Stimulated activated CD4-positive, alpha-beta T cell treated with anti-CD3 and anti-CD28 coated beads, Interleukin-2, amount 100 ng/mL, for 24 hours (primary cell): ENCODE results near the gene RHEBL1.

Source experiments
- DNase-seq, 2 donors: peaks; one replicate each; pipeline ENCODE4 v3.0.0-alpha.2; 2020

RHEBL1 gene, protein sequence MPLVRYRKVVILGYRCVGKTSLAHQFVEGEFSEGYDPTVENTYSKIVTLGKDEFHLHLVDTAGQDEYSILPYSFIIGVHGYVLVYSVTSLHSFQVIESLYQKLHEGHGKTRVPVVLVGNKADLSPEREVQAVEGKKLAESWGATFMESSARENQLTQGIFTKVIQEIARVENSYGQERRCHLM

DNA sequence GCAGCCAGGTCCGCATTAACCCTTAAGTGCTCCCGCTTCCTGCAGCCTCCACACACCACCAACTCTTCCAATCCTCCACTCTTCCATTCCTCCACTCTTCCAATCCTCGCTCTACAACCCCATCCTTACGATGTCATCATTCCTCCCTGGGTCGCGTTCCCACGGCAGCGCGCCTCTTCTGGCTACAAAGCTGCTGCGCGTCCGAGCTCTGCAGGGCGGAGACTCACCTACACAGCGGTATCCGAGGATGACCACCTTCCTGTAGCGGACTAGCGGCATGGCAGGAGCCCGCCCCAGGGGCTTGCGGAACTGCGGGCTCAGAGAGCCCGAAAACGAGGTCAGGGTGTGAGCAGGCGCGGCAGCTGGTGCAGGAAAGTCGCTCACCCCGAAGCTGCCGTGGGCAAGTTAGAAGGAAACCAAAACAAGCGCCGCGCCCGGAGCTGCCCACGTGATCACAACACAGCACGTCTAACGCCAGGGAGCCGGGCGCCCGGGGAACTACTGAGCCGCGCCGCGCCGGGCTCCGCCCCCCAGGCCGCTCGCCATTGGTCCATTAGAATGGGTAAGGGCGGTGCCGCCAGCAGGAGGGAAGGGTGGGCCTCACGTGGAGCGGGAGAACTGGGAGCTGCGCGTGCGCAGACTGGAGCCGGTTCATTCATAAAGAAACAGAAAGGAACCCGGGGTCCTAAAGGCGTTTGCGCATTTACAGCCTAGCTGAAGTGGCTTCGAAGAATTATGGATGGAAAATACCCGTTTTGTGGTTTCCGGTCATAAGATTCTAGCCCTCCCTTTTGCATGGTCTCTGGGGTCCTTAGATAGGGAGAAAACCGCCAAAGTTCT lies at the start of gene RHEBL1:
Gene RHEBL1, minus strand, starts transcription at position 473 of the 840 bp plus-strand sequence. Its CDS starts 194 bp downstream, at position 279.
- DNase-seq, result peak; percentile 99

DNA sequence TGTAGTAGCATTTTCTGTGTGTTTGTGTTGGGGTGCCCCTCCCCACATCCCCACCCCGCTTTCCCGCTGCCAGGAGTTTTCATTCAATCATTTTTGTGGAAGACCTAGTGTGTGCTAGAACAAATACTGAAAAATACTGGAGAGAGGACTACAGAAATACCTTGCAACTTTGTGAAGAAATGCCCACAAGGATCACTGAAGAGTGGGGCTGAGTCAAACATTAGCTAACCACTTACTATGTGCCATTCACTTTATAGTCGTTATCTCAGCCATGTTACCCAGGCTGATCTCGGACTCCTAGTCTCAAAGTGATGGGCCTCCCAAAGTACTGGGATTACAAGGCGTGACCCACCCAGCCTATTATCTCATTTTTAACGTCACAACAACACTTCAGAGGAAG lies 41.4 kb upstream of the RHEBL1 start:
- peak in 1 of 2 donors; percentile 37 for DNase-seq

DNA sequence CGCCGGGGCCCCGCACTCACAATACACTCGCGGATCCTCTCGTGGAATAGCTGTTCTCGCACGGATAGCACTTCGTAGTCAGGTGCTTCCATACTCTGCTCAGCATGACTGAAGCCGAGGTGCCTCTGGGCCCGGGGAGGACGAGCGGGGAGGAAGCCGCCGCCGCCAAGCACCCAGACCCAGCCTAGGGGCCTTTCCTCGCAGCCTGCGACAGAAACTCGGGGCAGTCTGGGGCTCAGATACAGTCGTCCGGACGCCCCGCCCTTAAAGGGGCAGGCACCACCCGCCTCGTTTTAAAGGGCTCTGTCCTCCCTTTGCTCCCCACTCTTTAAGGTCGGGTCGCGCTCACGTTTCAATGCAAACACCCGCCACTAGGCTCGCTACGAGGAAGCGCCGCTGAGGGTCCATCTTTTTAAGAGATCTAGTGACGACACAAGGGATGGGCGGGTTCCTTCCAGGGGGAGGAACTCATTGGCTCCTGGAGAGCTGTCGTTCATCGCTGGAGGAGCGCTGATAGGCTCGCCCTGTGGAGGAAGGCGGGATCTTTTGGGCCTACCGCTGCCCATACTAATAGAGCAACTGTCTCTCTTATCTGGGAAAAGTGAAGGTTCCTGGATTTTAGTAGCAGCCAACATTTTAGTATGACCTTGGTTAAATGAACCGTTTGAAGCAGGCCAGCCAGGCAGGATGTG lies 40.8 kb upstream of the RHEBL1 start, which contains the start of gene LMBR1L:
Gene LMBR1L, minus strand, starts transcription at position 384 of the 692 bp plus-strand sequence. Its CDS starts 292 bp downstream, at position 92.
- peak; percentile 93 to 94 for DNase-seq

DNA sequence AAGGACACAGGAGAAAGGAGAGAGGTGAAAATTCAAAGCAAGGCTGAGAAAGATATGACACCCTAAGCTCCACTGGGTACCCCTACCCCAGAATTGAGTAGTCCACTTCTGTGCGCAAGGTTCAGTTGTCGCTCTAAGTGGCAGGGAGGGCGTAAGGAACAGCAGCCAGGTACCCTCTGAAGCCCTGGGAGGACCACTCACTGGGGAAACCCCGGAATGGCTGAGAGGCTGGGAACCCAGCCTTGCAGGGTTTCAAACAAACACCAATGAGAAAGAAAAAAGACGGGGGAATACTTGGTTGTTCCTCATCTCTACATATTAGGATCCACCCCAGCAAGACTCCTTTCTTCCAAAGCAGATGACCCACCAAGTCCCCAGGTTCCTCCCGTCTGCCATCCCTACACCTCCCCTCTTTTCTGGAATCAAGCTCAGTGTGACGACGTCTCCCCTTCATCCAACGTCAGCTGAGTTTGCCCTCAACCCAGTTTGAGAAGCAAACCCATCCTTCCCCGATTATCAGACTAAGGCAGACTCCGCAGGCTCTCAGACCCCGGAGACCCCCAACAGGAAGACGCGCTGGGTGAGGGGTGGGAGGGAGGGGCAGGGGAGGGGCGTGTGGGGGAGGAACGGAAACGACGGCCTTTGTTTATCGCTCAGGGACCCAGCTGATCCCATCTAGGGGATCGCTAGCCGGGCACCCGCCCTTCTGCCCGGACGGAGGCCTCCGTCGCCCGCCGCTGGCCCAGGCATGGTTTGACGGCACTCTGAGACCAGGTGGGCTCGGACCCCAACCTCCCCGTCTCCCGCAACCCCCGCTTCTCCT lies 40.1 kb upstream of the RHEBL1 start:
- DNase-seq, result no peak

DNA sequence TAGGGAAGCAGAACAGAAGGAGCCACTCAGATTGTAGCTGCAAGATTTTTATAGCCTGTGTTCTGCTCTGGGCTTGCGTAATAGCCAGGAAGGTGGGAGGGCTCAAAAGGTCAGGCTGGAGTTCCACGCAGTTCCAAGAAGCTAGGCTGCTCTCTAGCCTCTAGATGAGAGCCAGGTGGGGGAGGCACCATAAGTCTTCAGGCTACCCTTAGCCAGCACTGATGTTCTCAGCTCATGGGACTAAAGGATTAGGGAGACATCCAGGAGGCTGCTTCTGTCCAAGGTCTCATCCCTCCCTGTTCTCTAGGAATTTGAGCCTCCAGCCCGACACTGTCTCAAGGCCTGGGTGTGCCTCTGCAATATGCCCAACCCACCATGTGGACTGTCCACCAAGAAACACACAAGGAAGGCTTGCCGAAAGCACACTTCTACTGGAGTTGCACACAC lies 39.2 kb upstream of the RHEBL1 start:
- DNase-seq, result no peak

DNA sequence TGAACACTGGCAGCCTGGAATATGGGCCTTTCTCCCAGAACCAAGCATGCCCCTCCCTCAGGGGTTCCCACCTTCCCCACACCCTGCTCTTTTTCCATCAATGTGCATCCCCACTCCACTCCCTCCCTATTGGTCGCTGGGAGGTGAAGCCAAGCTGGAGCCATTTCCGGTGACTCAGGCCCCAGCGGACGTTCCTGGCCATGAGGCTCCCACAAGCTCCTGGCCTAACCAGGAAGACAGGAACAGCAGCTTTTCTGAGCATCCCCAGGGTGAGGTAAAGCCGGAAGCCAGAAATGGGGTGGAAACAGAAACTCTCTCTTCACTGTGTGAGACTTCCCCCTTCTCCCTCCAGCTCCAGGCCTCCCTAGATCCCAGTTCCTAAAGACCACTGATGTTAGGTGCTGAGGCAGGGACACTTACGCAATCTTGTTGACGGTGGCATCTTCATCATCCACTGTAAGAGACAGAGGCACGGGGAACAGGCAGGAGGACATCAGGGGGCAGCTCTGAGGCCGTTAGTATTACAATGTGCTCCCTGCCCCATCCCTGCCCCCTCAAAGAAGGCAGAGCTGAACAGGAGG lies 35.8 kb upstream of the RHEBL1 start:
- DNase-seq, result no peak

DNA sequence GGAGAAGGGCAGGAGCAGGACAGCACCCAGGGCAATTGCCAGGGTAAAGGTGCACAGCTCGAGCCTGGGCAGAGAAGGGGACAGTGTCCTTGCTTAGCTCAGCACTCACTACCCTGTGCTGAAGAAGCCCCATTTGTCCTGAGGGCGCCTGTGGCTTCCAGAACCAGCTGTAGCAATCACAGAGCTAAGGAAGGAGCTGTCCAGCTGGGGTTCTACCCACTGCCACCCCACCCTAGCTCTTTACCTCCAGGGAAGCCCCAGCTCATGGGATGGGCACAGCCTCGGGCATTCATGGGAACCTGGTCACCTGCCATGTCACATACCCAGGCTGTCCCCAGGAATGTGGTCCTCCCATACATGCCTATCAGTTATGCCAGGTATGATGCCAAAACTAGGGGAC lies 35.0 kb upstream of the RHEBL1 start:
- DNase-seq, result no peak

DNA sequence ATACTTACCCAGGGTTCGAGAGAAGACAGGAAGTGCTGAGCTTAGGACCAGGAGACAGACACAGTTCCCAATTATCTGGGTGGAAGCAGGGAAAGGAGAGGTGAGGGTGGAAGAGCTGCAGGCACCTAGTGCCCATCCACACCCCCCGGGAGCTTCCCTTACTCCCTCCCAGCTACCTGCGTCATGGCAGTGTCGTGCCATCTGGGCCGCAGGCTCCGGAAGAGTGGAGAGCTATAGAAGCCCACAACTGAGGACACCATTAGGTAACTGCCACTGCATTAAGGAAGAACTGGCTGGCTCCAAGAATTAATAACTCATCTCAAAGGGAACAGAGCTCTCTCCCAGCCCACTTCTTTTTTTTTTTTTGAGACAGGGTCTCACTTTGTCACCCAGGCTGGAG lies 30.6 kb upstream of the RHEBL1 start:
- DNase-seq, result no peak

DNA sequence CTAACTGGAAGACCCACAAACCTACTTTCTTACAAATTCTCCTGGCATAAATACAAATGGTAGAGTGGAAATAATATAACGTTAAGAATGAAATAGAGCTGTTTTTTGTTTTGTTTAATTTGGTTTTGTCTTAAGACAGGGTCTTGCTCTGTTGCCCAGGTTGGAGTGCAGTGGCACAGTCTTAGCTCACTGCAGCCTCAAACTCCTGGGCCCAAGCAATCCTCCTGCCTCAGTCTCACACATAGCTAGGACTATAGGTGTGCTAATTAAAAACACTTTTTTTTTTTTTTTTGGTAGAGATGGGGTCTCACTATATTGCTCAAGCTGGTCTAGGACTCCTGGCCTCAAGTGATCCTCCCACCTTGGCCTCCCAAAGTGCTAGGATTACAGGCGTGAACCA lies 28.9 kb upstream of the RHEBL1 start:
- DNase-seq, result no peak

DNA sequence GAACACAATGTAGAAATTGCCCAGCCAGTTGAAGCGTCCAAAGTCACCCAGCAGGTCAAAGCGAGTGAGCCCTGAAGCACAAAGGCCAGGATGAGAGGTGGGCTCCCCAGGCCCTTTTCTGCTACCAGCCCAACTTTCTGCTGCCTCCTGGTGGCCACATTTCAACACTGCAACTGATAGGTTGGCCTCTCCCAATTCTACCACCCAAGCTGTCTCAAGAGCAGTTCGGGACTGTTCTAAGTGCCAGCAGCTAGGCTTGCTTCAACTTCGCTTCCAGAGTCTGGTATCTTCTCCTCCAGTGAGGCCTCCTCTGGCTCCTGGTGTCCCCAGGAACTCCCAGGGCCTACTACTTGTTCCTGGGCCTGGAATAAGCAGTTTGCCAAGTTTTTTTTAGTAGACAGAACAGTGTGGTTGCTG lies 28.3 kb upstream of the RHEBL1 start:
- peak; percentile 73 for DNase-seq

DNA sequence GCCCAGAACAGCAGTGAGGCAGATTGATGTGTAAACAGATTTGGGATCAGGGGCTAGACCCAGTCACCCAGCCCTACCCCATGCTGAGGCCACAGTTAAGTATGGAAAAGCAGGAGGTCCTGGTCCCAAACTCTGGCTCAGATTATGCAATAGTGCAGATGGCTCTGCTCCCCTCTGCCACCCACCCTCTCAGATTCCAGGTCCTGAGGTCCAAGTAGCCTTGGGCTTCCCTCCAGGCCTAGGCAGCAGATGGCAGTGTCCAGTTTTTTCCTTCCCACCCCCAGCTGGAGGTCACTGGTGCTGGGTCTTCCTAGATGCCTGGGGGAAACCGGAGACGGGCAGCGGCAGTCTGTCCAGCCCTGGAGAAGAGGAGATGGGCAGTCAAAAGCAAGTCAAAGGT lies 27.6 kb upstream of the RHEBL1 start:
- DNase-seq, result no peak

DNA sequence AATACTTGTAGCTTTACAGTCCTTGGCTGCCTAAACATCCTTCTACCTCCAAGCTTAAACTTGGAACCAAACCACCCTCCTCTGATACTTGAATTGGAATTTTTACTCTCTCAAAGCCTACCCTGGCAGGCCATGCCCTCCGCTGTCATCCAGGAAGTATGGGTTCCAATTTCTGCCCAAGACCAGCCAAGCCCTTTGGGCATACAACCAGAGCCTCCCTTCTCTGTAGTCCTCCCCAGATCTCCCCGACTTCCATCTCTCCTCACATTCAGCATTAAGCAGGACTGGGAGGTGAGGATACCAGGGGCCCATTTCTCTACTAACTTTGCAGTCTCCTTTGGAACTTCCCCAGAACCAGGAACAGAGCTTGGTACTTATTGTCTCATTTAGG lies 25.2 kb upstream of the RHEBL1 start:
- no peak for DNase-seq

DNA sequence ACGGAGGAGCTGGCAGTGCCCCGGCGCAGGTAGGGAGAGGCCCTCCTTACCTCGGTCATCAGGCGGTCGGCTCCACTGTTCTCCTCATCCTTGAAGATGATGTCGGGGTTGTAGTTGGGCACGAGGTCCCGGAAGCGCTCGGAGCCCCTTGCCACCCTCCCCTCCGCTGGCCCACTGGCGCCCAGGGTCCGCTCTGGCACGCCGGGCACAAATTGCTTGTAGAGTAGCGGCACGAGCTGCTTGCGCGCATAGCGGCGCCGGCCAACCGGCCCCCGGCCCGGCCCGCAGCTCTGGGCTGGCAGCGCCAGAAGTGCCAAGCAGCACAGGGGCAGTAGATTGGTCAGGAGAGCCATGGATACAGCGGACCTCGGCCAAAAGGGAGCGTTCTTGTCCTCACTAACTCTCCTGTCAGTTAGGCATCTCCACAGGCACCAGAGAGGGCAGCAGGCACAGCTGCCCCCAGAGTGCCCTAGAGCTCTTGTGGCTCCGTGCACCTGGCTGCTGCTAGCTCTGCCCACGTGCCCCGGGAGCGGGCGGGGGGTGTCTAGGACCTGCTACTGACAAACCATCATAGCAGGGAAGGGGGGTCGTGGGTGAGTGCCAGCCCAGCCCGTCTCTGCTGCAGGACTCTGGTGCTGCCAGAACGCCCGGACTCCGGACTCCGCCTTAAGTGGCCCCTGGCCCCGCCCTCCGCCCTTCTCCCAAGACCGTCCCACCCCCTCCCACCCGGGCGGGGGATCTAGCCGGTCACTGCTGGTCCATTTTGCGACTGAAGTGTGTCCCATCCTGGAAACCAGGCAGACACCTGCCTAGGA lies 24.6 kb upstream of the RHEBL1 start, which contains the start of gene DHH:
Gene DHH, minus strand, starts transcription at position 642 of the 815 bp plus-strand sequence. Its CDS starts 289 bp downstream, at position 353.
- DNase-seq, result no peak

DNA sequence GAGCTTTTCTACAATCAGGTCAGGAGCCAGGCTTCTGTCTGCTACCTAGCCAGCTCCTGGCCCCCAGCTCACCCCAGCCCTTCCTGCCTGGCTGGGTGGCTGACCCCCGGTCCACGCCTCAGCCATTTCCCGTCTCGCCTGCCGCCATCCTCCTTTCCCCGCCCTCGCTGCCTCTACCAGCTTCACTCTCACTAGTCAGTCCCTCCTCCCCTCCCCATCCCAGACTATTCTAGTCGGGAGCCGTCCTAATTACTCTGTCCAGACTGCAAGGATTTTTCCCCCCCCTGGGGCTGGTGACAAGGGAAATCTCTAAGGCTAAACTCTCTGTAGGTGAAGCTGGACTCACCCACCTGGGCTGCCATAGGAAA lies 24.0 kb upstream of the RHEBL1 start:
- no peak for DNase-seq

DNA sequence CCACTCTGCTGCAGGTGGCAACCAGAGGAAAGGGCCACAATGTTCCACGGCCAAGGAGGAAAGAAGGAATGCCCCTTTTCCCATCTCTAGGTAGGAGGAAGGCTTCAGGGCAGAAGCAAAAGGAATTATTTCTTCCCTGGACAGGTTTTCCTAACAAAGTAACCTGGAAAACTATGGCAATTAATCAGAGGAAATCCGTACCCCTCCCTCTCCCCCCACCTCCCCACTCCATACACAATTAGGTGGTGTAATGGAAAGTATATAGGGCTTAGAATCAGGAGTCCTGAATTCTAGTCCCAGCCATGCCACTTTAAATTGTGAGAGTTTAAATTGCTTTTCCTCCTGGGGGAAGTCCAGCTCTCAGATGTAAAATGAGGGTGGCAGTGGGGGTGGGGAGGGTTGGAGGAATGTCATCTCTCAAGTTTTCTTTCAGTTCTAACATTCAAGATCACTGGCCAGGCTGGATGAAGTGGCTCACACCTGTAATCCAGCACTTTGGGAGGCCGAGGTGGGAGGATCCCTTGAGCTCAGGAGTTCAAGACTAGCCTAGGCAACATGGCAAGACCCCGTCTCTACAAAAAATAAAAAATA lies 23.1 kb upstream of the RHEBL1 start:
- no peak for DNase-seq

DNA sequence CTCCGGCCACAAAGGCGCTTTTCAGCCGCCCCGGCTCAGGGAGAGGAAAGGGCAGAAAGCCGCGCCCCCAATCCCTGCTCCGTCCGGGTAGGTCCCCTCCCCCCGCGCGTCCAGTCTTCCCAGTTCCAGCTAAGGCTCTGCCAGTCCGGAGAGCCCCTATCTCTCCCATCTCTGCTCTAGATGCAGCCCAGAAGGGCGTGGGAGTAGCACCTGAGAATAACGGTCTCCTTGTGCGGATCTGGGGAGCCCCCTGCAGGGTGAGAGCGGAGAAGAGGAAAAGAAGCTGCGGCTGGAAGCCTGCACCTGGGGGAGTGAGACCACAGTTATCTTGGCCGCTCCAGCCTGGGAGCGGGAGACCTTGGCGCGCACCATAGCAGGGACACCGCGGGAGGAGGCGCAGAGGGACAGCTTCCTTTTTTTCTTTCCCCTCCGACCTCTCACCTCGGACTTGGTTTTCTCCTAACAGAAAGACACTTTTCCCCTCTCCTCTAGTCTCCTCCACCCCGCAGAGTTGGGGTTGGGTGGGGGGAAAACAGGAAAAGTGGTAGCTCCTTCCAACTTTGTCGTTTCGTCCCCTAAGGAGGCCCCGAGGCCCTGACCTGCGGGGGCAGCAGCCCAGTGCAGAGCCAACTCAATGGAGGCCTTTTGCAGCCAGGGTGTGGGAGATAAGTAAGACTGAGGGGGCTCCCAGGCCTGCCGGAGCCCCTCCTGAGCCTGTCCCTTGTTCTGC lies 22.5 kb upstream of the RHEBL1 start:
- peak; percentile 70 for DNase-seq

DNA sequence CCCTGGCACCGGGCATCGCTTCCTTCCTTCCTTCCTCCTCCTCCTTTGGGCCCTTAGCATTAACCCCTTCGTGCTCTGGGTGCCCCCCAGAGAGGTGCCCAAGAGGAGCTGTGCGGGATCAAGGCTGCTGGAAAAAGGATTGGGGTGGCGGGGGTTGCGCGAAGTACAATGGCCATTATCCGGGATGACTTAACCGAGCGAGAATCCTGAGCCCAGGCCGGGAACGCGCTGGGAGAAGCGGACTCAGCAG lies 22.0 kb upstream of the RHEBL1 start:
- no peak for DNase-seq

DNA sequence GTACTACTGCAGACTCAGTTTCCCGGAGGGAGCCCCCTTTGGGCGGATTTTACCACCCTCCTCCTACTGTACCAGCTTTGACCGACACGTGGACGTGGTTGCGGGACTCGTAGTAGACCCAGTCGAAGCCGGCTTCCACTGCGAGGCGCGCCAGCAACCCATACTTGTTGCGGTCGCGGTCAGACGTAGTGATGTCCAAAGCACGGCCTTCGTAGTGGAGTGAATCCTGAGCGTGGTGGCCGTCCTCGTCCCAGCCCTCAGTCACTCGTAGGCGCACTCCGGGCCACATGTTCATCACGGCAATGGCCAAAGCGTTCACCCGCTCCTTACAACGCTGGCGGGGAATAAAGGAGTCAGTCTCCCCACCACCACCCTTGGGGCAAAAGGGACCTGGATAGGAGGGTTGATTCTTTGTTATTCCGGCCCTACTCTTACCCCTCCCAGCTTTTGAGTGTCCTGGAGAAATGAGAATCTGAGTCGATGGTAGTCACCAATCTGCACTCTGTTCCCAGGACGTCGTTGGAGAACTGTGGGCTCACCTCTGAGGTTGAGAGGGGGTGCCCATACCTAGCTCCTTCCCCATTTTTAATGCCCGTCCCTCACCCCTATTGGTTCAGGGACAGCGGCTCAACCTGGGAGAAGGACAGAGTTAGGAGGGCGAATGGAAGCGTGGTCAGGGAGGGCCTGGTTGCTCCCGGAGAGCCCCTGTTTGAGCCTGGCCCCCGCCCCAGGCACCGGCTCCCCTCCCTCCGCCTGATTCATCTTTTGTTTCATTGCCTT lies 21.5 kb upstream of the RHEBL1 start:
- no peak for DNase-seq
